B cell (primary cell): ENCODE data around the gene PPBP. TPM values are rescaled to one million over a fixed set of nuclear protein-coding genes. Genes with fewer than 3 reads are reported as not detected.

Experiments used
- ATAC-seq: fragments of 200-7000 bp; cut with Tn5 transposase; one replicate; pipeline ENCODE4 v1.10.0; 2021; ENCODE audit warnings: low read depth, mild to moderate bottlenecking, moderate number of reproducible peaks, moderate library complexity
- CTCF ChIA-PET: fragments of 350-600 bp; sonication (Branson Sonifier 250); formaldehyde crosslinking; loops from one replicate; lab custom pipeline; 2021; ENCODE audit warnings: antibody characterized with exemption, inconsistent platforms; lab: Charles Lee
- POLR2A ChIA-PET: fragments of 350-600 bp; sonication (Branson Sonifier 250); formaldehyde crosslinking; loops from one replicate; lab custom pipeline; 2021; ENCODE audit warnings: antibody characterized with exemption; lab: Charles Lee
- DNase-seq: peaks from one replicate; pipeline ENCODE4 v3.0.0; 2013
- H2AFZ ChIP-seq: 2 replicates; pipeline ENCODE4 v1.6.1; 2012; ENCODE audit warnings: mild to moderate bottlenecking, low read depth, low read length; ENCODE audit not compliant: insufficient read depth, poor library complexity, severe bottlenecking
- H3K27ac ChIP-seq, 2 donors: 1 replicate in 1 of 2; 2 replicates in 1 of 2; pipeline ENCODE4 v1.5.1; 2012 to 2013; ENCODE audit warnings: low read length in 2 of 2, mild to moderate bottlenecking in 2 of 2, moderate library complexity in 1 of 2
- H3K27me3 ChIP-seq, 4 experiments: fragments of 200-600 bp in 1 of 4; sonication (generic) in 1 of 4; replicated peaks in 1 of 4; 1 replicate in 2 of 4; 2 replicates in 2 of 4; pipeline versions ENCODE4 v1.6.1 to v1.7.0; 2013 to 2016; ENCODE audit warnings: low read length in 3 of 4, mild to moderate bottlenecking in 2 of 4, mixed read lengths in 1 of 4, moderate library complexity in 1 of 4; ENCODE audit not compliant: insufficient read depth in 4 of 4, control insufficient read depth in 3 of 4; ENCODE audit errors: control extremely low read depth in 1 of 4
- H3K36me3 ChIP-seq, 2 experiments: replicated peaks in 1 of 2; 1 replicate in 1 of 2; 2 replicates in 1 of 2; pipeline versions ENCODE4 v1.6.1 to v1.7.1; 2013; ENCODE audit warnings: low read length in 1 of 2; ENCODE audit not compliant: insufficient read depth in 2 of 2, control insufficient read depth in 1 of 2; ENCODE audit errors: control extremely low read depth in 1 of 2, extremely low read depth in 1 of 2
- H3K4me1 ChIP-seq, 2 donors: fragments of 200-600 bp in 1 of 2; sonication (generic) in 1 of 2; 1 replicate in 1 of 2; 2 replicates in 1 of 2; pipeline versions ENCODE4 v1.5.1 to v1.6.1; 2013 to 2017; ENCODE audit warnings: low read length in 2 of 2; ENCODE audit not compliant: control insufficient read depth in 2 of 2, insufficient read depth in 2 of 2
- H3K4me2 ChIP-seq: replicated peaks from 2 replicates; pipeline ENCODE3; 2012; ENCODE audit warnings: mild to moderate bottlenecking, low read depth, low read length; ENCODE audit not compliant: poor library complexity, severe bottlenecking
- H3K4me3 ChIP-seq, 5 experiments: fragments of 200-600 bp in 1 of 5; sonication (generic) in 1 of 5; 1 replicate in 3 of 5; 2 replicates in 2 of 5; pipeline versions ENCODE4 v1.5.1 to v1.7.0; 2011 to 2016; ENCODE audit warnings: low read length in 4 of 5, mild to moderate bottlenecking in 4 of 5, low read depth in 2 of 5, control low read depth in 1 of 5, moderate library complexity in 1 of 5; ENCODE audit not compliant: insufficient read depth in 1 of 5; ENCODE audit errors: control extremely low read depth in 1 of 5, extremely low read depth in 1 of 5
- H3K79me2 ChIP-seq: fragments of 200-600 bp; sonication (generic); one replicate; pipeline ENCODE4 v1.6.0; 2016; ENCODE audit warnings: low read length; ENCODE audit not compliant: control insufficient read depth, insufficient read depth
- H3K9ac ChIP-seq: fragments of 200-600 bp; sonication (generic); 2 replicates; pipeline ENCODE4 v1.6.1; 2017; ENCODE audit warnings: mild to moderate bottlenecking, low read length, moderate library complexity
- H3K9me3 ChIP-seq, 3 donors: one replicate each; pipeline versions ENCODE4 v1.6.1 to v1.7.1; 2013; ENCODE audit warnings: low read length in 2 of 3; ENCODE audit not compliant: control insufficient read depth in 2 of 3, insufficient read depth in 1 of 3; ENCODE audit errors: control extremely low read depth in 1 of 3
- H4K20me1 ChIP-seq: 2 replicates; pipeline ENCODE4 v1.6.0; 2012; ENCODE audit warnings: mild to moderate bottlenecking, low read length; ENCODE audit not compliant: insufficient read depth, control insufficient read depth, poor library complexity, severe bottlenecking
- H3K27ac Mint-ChIP-seq: one replicate; pipeline ENCODE4 v1.8.0; 2021; ENCODE audit warnings: mixed read lengths
- H3K27me3 Mint-ChIP-seq: one replicate; pipeline ENCODE4 v1.8.0; 2021; ENCODE audit warnings: mixed read lengths
- H3K4me1 Mint-ChIP-seq: one replicate; pipeline ENCODE4 v1.8.0; 2021; ENCODE audit warnings: mixed read lengths
- H3K4me3 Mint-ChIP-seq: one replicate; pipeline ENCODE4 v1.8.0; 2021; ENCODE audit warnings: mixed read lengths
- H3K9me3 Mint-ChIP-seq: one replicate; pipeline ENCODE4 v1.8.0; 2022; ENCODE audit warnings: mixed read lengths; ENCODE audit not compliant: insufficient read depth
- CTCF ChIP-seq: fragments of 200-600 bp; IDR thresholded peaks from one replicate; pipeline ENCODE4 v1.8.0; 2022; ENCODE audit warnings: antibody characterized with exemption, mild to moderate bottlenecking
- EZH2 ChIP-seq: IDR thresholded peaks from 2 replicates; pipeline ENCODE4 v1.6.1; 2012; ENCODE audit warnings: borderline replicate concordance, low read depth, mild to moderate bottlenecking, moderate library complexity, low read length; ENCODE audit not compliant: insufficient read depth, poor library complexity, severe bottlenecking
- WGBS: methylation state at CpG from one replicate; pipeline ENCODE4 v1.1.5; 2013; ENCODE audit warnings: missing lambda C conversion rate; ENCODE audit not compliant: insufficient coverage; 5-methylcytosine and 5-hydroxymethylcytosine counted together
- intact Hi-C: fragments of 100-400 bp; cut with micrococcal nuclease; formaldehyde crosslinking; loops from one replicate; pipeline ENCODE4 v1.10.0; 2022
- polyA plus RNA-seq: library from polyadenylated mRNA; depleted of rRNA; stranded (reverse); fragments of >200 nt; gene quantifications from 2 replicates; pipeline ENCODE4 v1.2.3, GENCODE V29; 2012
- total RNA-seq, 2 donors: library from RNA; stranded (reverse); fragments of 120-200 nt in 1 of 2; gene quantifications; 1 replicate in 1 of 2; 2 replicates in 1 of 2; pipeline versions ENCODE4 v1.2.3 to v1.2.4, GENCODE V29; 2013 to 2022

PPBP gene
- total and polyA plus RNA-seq, 2 donors (not counting 1 experiment from before 2014, with no cell fraction given): 0.42 to 0.43 TPM

GRCh38 chr4:73979407-73979957, 8.5 kb downstream of the PPBP start:
- no CpG with 5 or more reads among the region's 3 CpGs for WGBS
- Histone ChIP-seq H3K27ac (no peak overlapping the region), H3K79me2 (no peaks in the 10 kb centered on the region), H2AFZ (no peak overlapping the region), H3K27me3 (no peaks in the 10 kb centered on the region), H3K9me3 (peaks cover 0 to 15% (median 0%) of the 10 kb centered on the region in 3 donors), H3K4me3 (no peak overlapping the region), H4K20me1 (no peaks in the 10 kb centered on the region), H3K36me3 (no peaks in the 10 kb centered on the region), H3K4me2 (no peak overlapping the region), H3K4me1 (no peaks in the 10 kb centered on the region), H3K9ac (no peak overlapping the region)
- ATAC-seq: no peak
- no peak for DNase-seq
- TF ChIP-seq EZH2 (no peak), CTCF (no peak)
- peaks cover 10% of the 10 kb centered on the region for H3K27me3 Mint-ChIP-seq
- H3K4me3 Mint-ChIP-seq: no peak overlapping the region
- no peaks in the 10 kb centered on the region for H3K9me3 Mint-ChIP-seq
- no peaks in the 10 kb centered on the region for H3K4me1 Mint-ChIP-seq
- H3K27ac Mint-ChIP-seq: no peak overlapping the region
- intact Hi-C loops: no loop called here
- POLR2A ChIA-PET: no interaction called here
- CTCF ChIA-PET: no interaction called here

- Histone ChIP-seq H3K9ac (no peak overlapping the region), H4K20me1 (no peaks in the 10 kb centered on the region), H3K79me2 (no peaks in the 10 kb centered on the region), H3K4me1 (no peaks in the 10 kb centered on the region), H3K27ac (no peak overlapping the region), H3K4me3 (no peak overlapping the region), H2AFZ (no peak overlapping the region), H3K9me3 (peaks cover 0 to 15% (median 2%) of the 10 kb centered on the region in 3 donors), H3K27me3 (no peaks in the 10 kb centered on the region), H3K36me3 (no peaks in the 10 kb centered on the region), H3K4me2 (no peak overlapping the region)
- Mint-ChIP-seq H3K4me3 (no peak overlapping the region), H3K9me3 (peaks cover under 1% of the 10 kb centered on the region), H3K4me1 (no peaks in the 10 kb centered on the region), H3K27me3 (peaks cover 10% of the 10 kb centered on the region), H3K27ac (no peak overlapping the region)
- no peak for DNase-seq
- intact Hi-C loops: no loop called here
- ATAC-seq: no peak
- TF ChIP-seq EZH2: no peak
- no peak for TF ChIP-seq CTCF
- ChIA-PET POLR2A (no interaction called here), CTCF (no interaction called here)
Measured at GRCh38 chr4:73978886-73979285, 9.1 kb downstream of the PPBP start.
